Measurements from ENCODE around the gene MOCOS. TPM values are rescaled to one million over a fixed set of nuclear protein-coding genes. Genes with fewer than 3 reads are reported as not detected.

The MOCOS gene
- total RNA-seq, 1 experiment from 2014 or later: 3.0 TPM

- Histone ChIP-seq H3K4me3 (ENCODE audit: low read depth in 2 of 2, low read length in 2 of 2) (no peak overlapping the region), H3K9me3 (ENCODE audit: control insufficient read depth, insufficient read depth, low read depth, low read length) (no peaks in the 10 kb centered on the region), H3K4me1 (ENCODE audit: control insufficient read depth, insufficient read depth, low read length) (no peaks in the 10 kb centered on the region), H3K27me3 (ENCODE audit: control insufficient read depth, insufficient read depth, low read length) (no peaks in the 10 kb centered on the region; the same call in 1 of the 2 replicates), H3K36me3 (ENCODE audit: control insufficient read depth, insufficient read depth, low read length) (no peaks in the 10 kb centered on the region), H3K27ac (ENCODE audit: low read length) (no peak overlapping the region)
- POLR2A ChIA-PET: no interaction called here
- BruUV-seq (replicated peaks): no TSS peak
- TF ChIP-seq SIN3A (IDR thresholded peaks at IDR 0.05; ENCODE audit: borderline replicate concordance, insufficient read depth, low read depth, low read length) (no peak), CTCF (IDR thresholded peaks at IDR 0.05) (no peak), POLR2AphosphoS5 (IDR thresholded peaks at IDR 0.05; ENCODE audit: low read depth, low read length) (no peak)
- CTCF ChIA-PET: interaction anchor here (0.5 to 1.1 kb wide), 2 partner anchors 62 to 153 kb away, joined by 3 to 4 read pairs; no protein-coding TSS in a partner anchor
- no peak for DNase-seq (ENCODE audit: low read depth, low spot score)
- no peak for ATAC-seq
- in situ Hi-C loops (cut with HindIII; ENCODE audit: low pct_unique_long_range_greater_than_20kb, low sequenced_read_pairs): no loop called here
- intact Hi-C loops (cut with micrococcal nuclease; ENCODE audit: unreplicated experiment): loop anchor here (5.0 kb wide), 2 partner anchors 185 to 265 kb away; no protein-coding TSS in a partner anchor
Observed at GRCh38 chr18:36281936-36282335, 94.6 kb downstream of the MOCOS start.

- H3K36me3 ChIP-seq (ENCODE audit: control insufficient read depth, insufficient read depth, low read length): no peaks in the 10 kb centered on the region
- POLR2A ChIA-PET: no interaction called here
- DNase-seq (ENCODE audit: low read depth, low spot score) (no peak), ATAC-seq (no peak)
- in situ Hi-C loops (cut with HindIII; ENCODE audit: low pct_unique_long_range_greater_than_20kb, low sequenced_read_pairs) (no loop called here), intact Hi-C loops (cut with micrococcal nuclease; ENCODE audit: unreplicated experiment) (loop anchor here (5.0 kb wide), 2 partner anchors 186 to 266 kb away; no protein-coding TSS in a partner anchor)
- no peaks in the 10 kb centered on the region for H3K9me3 ChIP-seq (ENCODE audit: control insufficient read depth, insufficient read depth, low read depth, low read length)
- no peak overlapping the region for H3K4me3 ChIP-seq (ENCODE audit: low read depth in 2 of 2, low read length in 2 of 2)
- CTCF ChIA-PET: interaction anchor here (0.5 to 0.7 kb wide), 2 partner anchors 186 to 1283 kb away, joined by 3 to 4 read pairs; no protein-coding TSS in a partner anchor
- BruUV-seq (replicated peaks): no TSS peak
- H3K27ac ChIP-seq (ENCODE audit: low read length): no peak overlapping the region
- TF ChIP-seq CTCF (IDR thresholded peaks at IDR 0.05) (no peak), REST (IDR thresholded peaks at IDR 0.05; ENCODE audit: insufficient read depth in 1 of 2, low read depth in 2 of 2, low read length in 1 of 2) (no peak), POLR2AphosphoS5 (IDR thresholded peaks at IDR 0.05; ENCODE audit: low read depth, low read length) (no peak), SIN3A (IDR thresholded peaks at IDR 0.05; ENCODE audit: borderline replicate concordance, insufficient read depth, low read depth, low read length) (no peak), TCF7L2 (IDR thresholded peaks at IDR 0.05; ENCODE audit: low read depth, low read length) (no peak)
- no peaks in the 10 kb centered on the region; the same call in 1 of the 2 replicates for H3K27me3 ChIP-seq (ENCODE audit: control insufficient read depth, insufficient read depth, low read length)
- H3K4me1 ChIP-seq (ENCODE audit: control insufficient read depth, insufficient read depth, low read length): no peaks in the 10 kb centered on the region
Observed at GRCh38 chr18:36283448-36283847, 96.2 kb downstream of the MOCOS start.
